ENCODE data around the gene SLC39A11. TPM values are rescaled to one million over a fixed set of nuclear protein-coding genes. Genes with fewer than 3 reads are reported as not detected.

The SLC39A11 gene
- total and polyA plus RNA-seq, 2 of the 13 experiments (the other 11 are each of a cell fraction or from before 2014, with no cell fraction given), result 17.2 to 31.5 TPM

GRCh38 chr17:73130977-73131376, 38.5 kb upstream of the SLC39A11 start (continued):
- TF ChIP-seq, protein P1, sequence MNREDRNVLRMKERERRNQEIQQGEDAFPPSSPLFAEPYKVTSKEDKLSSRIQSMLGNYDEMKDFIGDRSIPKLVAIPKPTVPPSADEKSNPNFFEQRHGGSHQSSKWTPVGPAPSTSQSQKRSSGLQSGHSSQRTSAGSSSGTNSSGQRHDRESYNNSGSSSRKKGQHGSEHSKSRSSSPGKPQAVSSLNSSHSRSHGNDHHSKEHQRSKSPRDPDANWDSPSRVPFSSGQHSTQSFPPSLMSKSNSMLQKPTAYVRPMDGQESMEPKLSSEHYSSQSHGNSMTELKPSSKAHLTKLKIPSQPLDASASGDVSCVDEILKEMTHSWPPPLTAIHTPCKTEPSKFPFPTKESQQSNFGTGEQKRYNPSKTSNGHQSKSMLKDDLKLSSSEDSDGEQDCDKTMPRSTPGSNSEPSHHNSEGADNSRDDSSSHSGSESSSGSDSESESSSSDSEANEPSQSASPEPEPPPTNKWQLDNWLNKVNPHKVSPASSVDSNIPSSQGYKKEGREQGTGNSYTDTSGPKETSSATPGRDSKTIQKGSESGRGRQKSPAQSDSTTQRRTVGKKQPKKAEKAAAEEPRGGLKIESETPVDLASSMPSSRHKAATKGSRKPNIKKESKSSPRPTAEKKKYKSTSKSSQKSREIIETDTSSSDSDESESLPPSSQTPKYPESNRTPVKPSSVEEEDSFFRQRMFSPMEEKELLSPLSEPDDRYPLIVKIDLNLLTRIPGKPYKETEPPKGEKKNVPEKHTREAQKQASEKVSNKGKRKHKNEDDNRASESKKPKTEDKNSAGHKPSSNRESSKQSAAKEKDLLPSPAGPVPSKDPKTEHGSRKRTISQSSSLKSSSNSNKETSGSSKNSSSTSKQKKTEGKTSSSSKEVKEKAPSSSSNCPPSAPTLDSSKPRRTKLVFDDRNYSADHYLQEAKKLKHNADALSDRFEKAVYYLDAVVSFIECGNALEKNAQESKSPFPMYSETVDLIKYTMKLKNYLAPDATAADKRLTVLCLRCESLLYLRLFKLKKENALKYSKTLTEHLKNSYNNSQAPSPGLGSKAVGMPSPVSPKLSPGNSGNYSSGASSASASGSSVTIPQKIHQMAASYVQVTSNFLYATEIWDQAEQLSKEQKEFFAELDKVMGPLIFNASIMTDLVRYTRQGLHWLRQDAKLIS (CRISPR knock-in tag; IDR thresholded peaks at IDR 0.05), result no peak
- no peak for TF ChIP-seq KDM5B (CRISPR knock-in tag; IDR thresholded peaks at IDR 0.05; ENCODE audit: borderline replicate concordance)
- TF ChIP-seq ZSCAN21 (CRISPR knock-in tag; IDR thresholded peaks at IDR 0.05; ENCODE audit: borderline replicate concordance), result no peak
- TF ChIP-seq ZNF557 (CRISPR knock-in tag; IDR thresholded peaks at IDR 0.05), result no peak
- no peak for TF ChIP-seq RORA (CRISPR knock-in tag; IDR thresholded peaks at IDR 0.05)
- no peak for TF ChIP-seq ZNF776 (CRISPR knock-in tag; IDR thresholded peaks at IDR 0.05)
- TF ChIP-seq GPN1 (CRISPR knock-in tag; IDR thresholded peaks at IDR 0.05; ENCODE audit: borderline replicate concordance), result no peak
- TF ChIP-seq HES4 (CRISPR knock-in tag; IDR thresholded peaks at IDR 0.05; ENCODE audit: borderline replicate concordance), result no peak

- Histone ChIP-seq H3K27ac (ENCODE audit: extremely low read length, insufficient read depth, low read length) (no peak overlapping the region), H3K9ac (ENCODE audit: insufficient read depth, low read depth, low read length) (no peak overlapping the region), H2AFZ (ENCODE audit: low read length) (no peak overlapping the region), H3K79me2 (ENCODE audit: insufficient read depth, low read length) (no peaks in the 10 kb centered on the region), H3K4me2 (ENCODE audit: low read depth, low read length) (no peak overlapping the region), H3K4me3 (replicated peaks in 1 of 3; ENCODE audit: insufficient read depth in 1 of 3, low read depth in 2 of 3, low read length in 3 of 3) (no peak overlapping the region), H3K36me3 (replicated peaks in 1 of 2; ENCODE audit: control insufficient read depth in 1 of 2, insufficient read depth in 2 of 2, low read length in 2 of 2) (no peaks in the 10 kb centered on the region), H3K27me3 (ENCODE audit: control insufficient read depth in 1 of 2, insufficient read depth in 2 of 2, low read length in 2 of 2) (0 out of 5 replicates have a peak, but pooled peaks cover 0 to 3% of the 10 kb centered on the region in 2 experiments), H3K9me3 (ENCODE audit: low read length) (no peaks in the 10 kb centered on the region), H4K20me1 (ENCODE audit: insufficient read depth, low read length) (no peaks in the 10 kb centered on the region), H3K4me1 (ENCODE audit: insufficient read depth, low read length) (peaks cover 15% of the 10 kb centered on the region)
- CTCF ChIA-PET (ENCODE audit: low intra/inter-chr PET ratio, low total read pairs), result no interaction called here
- intact Hi-C loops (cut with micrococcal nuclease; ENCODE audit: unreplicated experiment), result no loop called here
- FAIRE-seq (no peak), ATAC-seq (no peak), DNase-seq (ENCODE audit: low spot score) (no peak)
- POLR2A ChIA-PET, result no interaction called here
- in situ Hi-C loops (cut with HindIII; ENCODE audit: extremely low pct_ligation_motif_present, low pct_unique_long_range_greater_than_20kb), result no loop called here
- 17% methylated on average over 3 of the region's 3 CpGs for WGBS (ENCODE audit: low lambda C conversion rate)
- BruUV-seq (replicated peaks), result no TSS peak
- TF ChIP-seq AKAP8 (CRISPR knock-in tag; IDR thresholded peaks at IDR 0.05) (no peak), ZNF850 (CRISPR knock-in tag; conservative IDR thresholded peaks at IDR 0.05) (no peak), POGZ (CRISPR knock-in tag; IDR thresholded peaks at IDR 0.05) (no peak), ZNF225 (CRISPR knock-in tag; IDR thresholded peaks at IDR 0.05) (no peak), MTF2 (CRISPR knock-in tag; IDR thresholded peaks at IDR 0.05; ENCODE audit: borderline replicate concordance) (no peak), HIVEP1 (CRISPR knock-in tag; IDR thresholded peaks at IDR 0.05) (no peak), KAT7 (CRISPR knock-in tag; IDR thresholded peaks at IDR 0.05; ENCODE audit: borderline replicate concordance) (no peak), HOXA3 (CRISPR knock-in tag; IDR thresholded peaks at IDR 0.05) (no peak), ATF6 (CRISPR knock-in tag; conservative IDR thresholded peaks at IDR 0.05) (no peak), ZNF709 (CRISPR knock-in tag; IDR thresholded peaks at IDR 0.05) (no peak)
- TF ChIP-seq, protein P2, sequence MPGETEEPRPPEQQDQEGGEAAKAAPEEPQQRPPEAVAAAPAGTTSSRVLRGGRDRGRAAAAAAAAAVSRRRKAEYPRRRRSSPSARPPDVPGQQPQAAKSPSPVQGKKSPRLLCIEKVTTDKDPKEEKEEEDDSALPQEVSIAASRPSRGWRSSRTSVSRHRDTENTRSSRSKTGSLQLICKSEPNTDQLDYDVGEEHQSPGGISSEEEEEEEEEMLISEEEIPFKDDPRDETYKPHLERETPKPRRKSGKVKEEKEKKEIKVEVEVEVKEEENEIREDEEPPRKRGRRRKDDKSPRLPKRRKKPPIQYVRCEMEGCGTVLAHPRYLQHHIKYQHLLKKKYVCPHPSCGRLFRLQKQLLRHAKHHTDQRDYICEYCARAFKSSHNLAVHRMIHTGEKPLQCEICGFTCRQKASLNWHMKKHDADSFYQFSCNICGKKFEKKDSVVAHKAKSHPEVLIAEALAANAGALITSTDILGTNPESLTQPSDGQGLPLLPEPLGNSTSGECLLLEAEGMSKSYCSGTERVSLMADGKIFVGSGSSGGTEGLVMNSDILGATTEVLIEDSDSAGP (CRISPR knock-in tag; IDR thresholded peaks at IDR 0.05; ENCODE audit: borderline replicate concordance), result no peak
These were observed 36.0 kb upstream of the SLC39A11 start for GRCh38 chr17:73128496-73128895.

All from HepG2 (cell line).